Jurkat, Clone E6-1 (cell line): ENCODE measurements around the gene ACSL1.
A peak's percentile ranks its signal among the peaks of the same experiment; 100 is the strongest.
"Not testable (repeated sequence)": the region's sequence is repeated elsewhere in the genome, so short reads cannot be mapped to it uniquely, and the experiment has no call there.

ENCODE experiments used
- DNase-seq: peaks from one replicate; pipeline ENCODE4 v3.0.0-alpha.2; 2011; ENCODE audit warnings: low read depth, low spot score
- H3K4me3 ChIP-seq: 2 replicates; pipeline ENCODE4 v1.5.1; 2011; ENCODE audit warnings: mild to moderate bottlenecking, low read length, control low read depth, moderate library complexity

ACSL1 gene

GRCh38 chr4:184766446-184766845 lies 59.3 kb downstream of the ACSL1 start:
- H3K4me3 ChIP-seq = no peak overlapping the region
- DNase-seq = no peak

GRCh38 chr4:184765473-184766340 lies 60.1 kb downstream of the ACSL1 start:
- DNase-seq = no peak
- H3K4me3 ChIP-seq = no peak overlapping the region

GRCh38 chr4:184764601-184765000 lies 61.2 kb downstream of the ACSL1 start:
- DNase-seq = no peak
- H3K4me3 ChIP-seq = no peak overlapping the region

GRCh38 chr4:184763150-184763780 lies 62.5 kb downstream of the ACSL1 start:
- DNase-seq = no peak
- no peak overlapping the region for H3K4me3 ChIP-seq

- no peak overlapping the region for H3K4me3 ChIP-seq
- DNase-seq = peak; percentile 85
Observed at GRCh38 chr4:184762100-184762499, 63.7 kb downstream of the ACSL1 start.

GRCh38 chr4:184760681-184761080 lies 65.1 kb downstream of the ACSL1 start:
- DNase-seq = no peak
- H3K4me3 ChIP-seq = no peak overlapping the region

GRCh38 chr4:184757810-184758209 lies 68.0 kb downstream of the ACSL1 start:
- H3K4me3 ChIP-seq = no peak overlapping the region
- no peak for DNase-seq

- DNase-seq = no peak
- no peak overlapping the region for H3K4me3 ChIP-seq
Observed at GRCh38 chr4:184756399-184756798, 69.4 kb downstream of the ACSL1 start.

GRCh38 chr4:184755278-184755677 lies 70.5 kb downstream of the ACSL1 start:
- DNase-seq = no peak
- no peak overlapping the region for H3K4me3 ChIP-seq

- H3K4me3 ChIP-seq = no peak overlapping the region
- no peak for DNase-seq
Observed at GRCh38 chr4:184752496-184753275, 73.1 kb downstream of the ACSL1 start.

- DNase-seq = peak; percentile 20
- no peak overlapping the region for H3K4me3 ChIP-seq
Observed at GRCh38 chr4:184751585-184751956, 74.2 kb downstream of the ACSL1 start.

GRCh38 chr4:184750926-184751584 lies 74.7 kb downstream of the ACSL1 start:
- no peak for DNase-seq
- no peak overlapping the region for H3K4me3 ChIP-seq

GRCh38 chr4:184748251-184748652 lies 77.5 kb downstream of the ACSL1 start:
- no peak overlapping the region for H3K4me3 ChIP-seq
- DNase-seq = no peak

GRCh38 chr4:184747034-184747830 lies 78.5 kb downstream of the ACSL1 start:
- no peak for DNase-seq
- no peak overlapping the region for H3K4me3 ChIP-seq

GRCh38 chr4:184745831-184746795 lies 79.7 kb downstream of the ACSL1 start:
- DNase-seq = peak; percentile 76
- no peak overlapping the region for H3K4me3 ChIP-seq

- no peak overlapping the region for H3K4me3 ChIP-seq
- DNase-seq = no peak
Observed at GRCh38 chr4:184744236-184744635, 81.5 kb downstream of the ACSL1 start.

- no peak for DNase-seq
- H3K4me3 ChIP-seq = no peak overlapping the region
Observed at GRCh38 chr4:184743650-184744049, 82.1 kb downstream of the ACSL1 start.

- not testable (repeated sequence) for DNase-seq, H3K4me3 ChIP-seq
Observed at GRCh38 chr4:184741651-184742050, 84.1 kb downstream of the ACSL1 start.
